ENCODE results near the gene GNGT1.

GNGT1 gene

GRCh38 chr7:93943816-93944540 lies 37.6 kb downstream of the GNGT1 start:
- no peak for DNase-seq

DNA sequence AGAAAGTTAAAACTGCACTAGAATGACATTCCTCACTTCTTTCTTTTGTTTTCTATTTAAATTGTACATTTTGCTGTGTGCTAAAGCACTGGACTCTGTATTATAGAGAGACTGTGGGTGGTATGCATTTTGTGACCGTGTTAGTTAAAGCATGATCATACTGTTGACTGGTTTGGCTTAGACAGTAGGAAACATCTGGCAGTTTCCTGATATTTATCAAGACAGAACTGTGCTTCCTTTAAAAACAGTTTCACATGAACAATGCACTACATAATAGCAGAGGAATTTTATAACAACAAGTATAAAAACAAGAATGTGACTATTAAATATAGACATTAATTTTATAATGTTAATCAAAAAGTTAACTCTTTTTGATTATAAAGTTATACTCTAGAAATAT lies 38.3 kb downstream of the GNGT1 start:
- DNase-seq, result no peak

- DNase-seq, result no peak
These were observed 38.7 kb downstream of the GNGT1 start for GRCh38 chr7:93945083-93945482.

DNA sequence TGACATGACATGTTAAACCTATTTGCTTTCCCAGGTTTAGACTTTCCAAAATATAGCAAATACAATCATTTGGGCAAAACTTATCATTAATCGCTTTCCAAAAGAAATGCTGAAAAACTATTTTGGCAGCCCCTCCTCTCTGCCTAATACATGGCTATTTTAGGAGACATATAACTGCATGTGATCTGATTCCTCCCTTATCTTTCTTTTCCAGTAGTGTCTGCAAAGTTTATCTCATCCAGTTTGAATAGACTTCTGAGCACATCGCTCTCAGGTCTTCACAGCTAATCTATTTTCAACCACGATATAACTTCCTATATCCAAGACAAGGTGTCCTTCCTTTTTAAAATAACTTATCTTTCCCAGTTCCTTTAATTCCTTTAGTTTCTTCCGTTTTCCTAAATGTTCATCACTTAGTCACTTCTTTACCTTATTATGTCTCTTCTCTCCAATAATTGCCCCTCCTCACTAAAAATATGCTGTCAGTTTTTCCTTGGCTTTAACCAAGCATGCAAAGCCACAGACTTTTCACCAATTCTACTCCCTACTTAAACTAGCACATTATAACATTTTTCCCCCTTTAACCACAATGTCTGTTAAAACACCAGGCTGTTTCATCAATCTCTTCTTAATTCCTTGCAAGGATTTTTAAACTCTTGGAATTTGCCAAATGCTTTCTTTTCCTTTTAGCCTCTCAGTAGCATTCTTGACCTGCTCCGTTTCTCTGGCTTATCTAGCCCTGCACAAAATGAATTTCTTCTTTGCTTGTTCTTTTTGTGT lies 39.6 kb downstream of the GNGT1 start:
- no peak for DNase-seq

- no peak for DNase-seq
These were observed 41.7 kb downstream of the GNGT1 start for GRCh38 chr7:93948106-93948505.

- DNase-seq, result no peak
These were observed 42.5 kb downstream of the GNGT1 start for GRCh38 chr7:93948873-93949272.

GRCh38 chr7:93949423-93949822 lies 43.1 kb downstream of the GNGT1 start:
- no peak for DNase-seq

DNA sequence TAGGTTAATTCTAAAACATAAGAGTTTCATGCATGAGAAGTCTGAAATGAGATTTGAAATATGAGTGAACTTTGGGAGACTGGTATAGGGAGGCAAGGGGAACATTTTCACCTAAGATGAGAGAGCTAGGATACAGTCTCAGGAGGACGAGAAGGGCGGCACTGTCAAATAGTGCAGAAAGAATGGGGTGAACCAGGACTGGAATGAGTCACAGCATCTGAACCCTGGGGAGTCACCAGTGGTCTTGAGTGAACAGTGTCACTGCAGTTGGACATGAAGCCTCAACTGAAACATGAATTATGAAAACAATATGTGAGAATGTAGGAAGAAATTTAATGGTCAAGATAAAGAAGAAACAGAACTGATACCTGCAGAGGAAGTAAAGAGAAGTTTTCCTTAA lies 48.9 kb downstream of the GNGT1 start:
- DNase-seq, result no peak

DNA sequence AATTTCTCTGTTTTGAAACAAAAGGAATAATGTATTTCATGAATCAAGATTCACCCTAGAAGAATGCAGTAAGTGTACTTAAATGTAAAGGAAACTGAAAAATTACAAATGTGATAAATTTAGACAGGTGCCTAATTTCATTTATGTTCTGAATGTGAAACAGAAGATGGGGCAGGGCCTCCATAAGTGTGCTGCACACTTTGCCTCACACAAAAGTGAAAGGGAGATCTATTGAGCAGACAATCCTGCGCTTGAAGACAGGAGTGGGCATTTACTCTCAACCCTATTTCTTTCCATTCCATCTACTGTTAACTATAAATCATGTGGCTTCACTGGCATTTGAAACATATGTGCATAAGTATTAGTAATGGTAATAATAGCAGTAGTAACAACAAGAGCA lies 51.4 kb downstream of the GNGT1 start:
- no peak for DNase-seq

GRCh38 chr7:93958216-93958615 lies 51.8 kb downstream of the GNGT1 start:
- DNase-seq, result no peak

GRCh38 chr7:93958651-93959050 lies 52.3 kb downstream of the GNGT1 start:
- DNase-seq, result no peak
